CD14-positive monocyte (primary cell): Measurements from ENCODE around the gene PTK6. TPM values are rescaled to one million over a fixed set of nuclear protein-coding genes. Genes with fewer than 3 reads are reported as not detected.

Experiments used
- DNase-seq, 3 donors: peaks; one replicate each; pipeline ENCODE4 v3.0.0-alpha.2; 2011 to 2022
- H2AFZ ChIP-seq: 2 replicates; pipeline ENCODE4 v1.6.0; 2012; ENCODE audit warnings: mild to moderate bottlenecking, low read depth, low read length, inconsistent platforms; ENCODE audit not compliant: insufficient read depth, poor library complexity, severe bottlenecking
- H3K27ac ChIP-seq, 2 donors: 1 replicate in 1 of 2; 2 replicates in 1 of 2; pipeline ENCODE4 v1.5.1; 2012 to 2013; ENCODE audit warnings: low read length in 2 of 2, control low read depth in 1 of 2, inconsistent platforms in 1 of 2, low read depth in 1 of 2, mild to moderate bottlenecking in 1 of 2
- H3K27me3 ChIP-seq, 2 donors: one replicate each; pipeline versions ENCODE4 v1.6.0 to v1.6.1; 2011 to 2013; ENCODE audit warnings: low read length in 2 of 2; ENCODE audit not compliant: control insufficient read depth in 2 of 2, insufficient read depth in 2 of 2
- H3K36me3 ChIP-seq, 2 donors: replicated peaks in 1 of 2; 1 replicate in 1 of 2; 2 replicates in 1 of 2; pipeline versions ENCODE4 v1.5.1 to v1.6.1; 2012 to 2013; ENCODE audit warnings: low read length in 2 of 2, control low read depth in 1 of 2, inconsistent platforms in 1 of 2, mild to moderate bottlenecking in 1 of 2; ENCODE audit not compliant: insufficient read depth in 2 of 2, control insufficient read depth in 1 of 2
- H3K4me1 ChIP-seq, 2 donors: 1 replicate in 1 of 2; 2 replicates in 1 of 2; pipeline versions ENCODE4 v1.5.1 to v1.6.1; 2012 to 2013; ENCODE audit warnings: low read length in 2 of 2, control low read depth in 1 of 2, inconsistent platforms in 1 of 2, mild to moderate bottlenecking in 1 of 2, moderate library complexity in 1 of 2; ENCODE audit not compliant: insufficient read depth in 2 of 2, control insufficient read depth in 1 of 2
- H3K4me2 ChIP-seq: replicated peaks from 2 replicates; pipeline ENCODE3; 2012; ENCODE audit warnings: low read length, moderate library complexity, mild to moderate bottlenecking; ENCODE audit not compliant: poor library complexity, severe bottlenecking; ENCODE audit errors: extremely low read depth
- H3K4me3 ChIP-seq, 3 experiments: fragments of 200-600 bp in 1 of 3; sonication (generic) in 1 of 3; replicated peaks in 1 of 3; 1 replicate in 2 of 3; 2 replicates in 1 of 3; pipeline ENCODE4 v1.5.1; 2011 to 2013; ENCODE audit warnings: low read length in 3 of 3, mild to moderate bottlenecking in 3 of 3, control low read depth in 2 of 3, low read depth in 2 of 3, inconsistent platforms in 1 of 3, moderate library complexity in 1 of 3
- H3K79me2 ChIP-seq: 2 replicates; pipeline ENCODE4 v1.6.0; 2012; ENCODE audit warnings: mild to moderate bottlenecking, control low read depth, inconsistent platforms, low read length, moderate library complexity; ENCODE audit not compliant: insufficient read depth
- H3K9ac ChIP-seq: 2 replicates; pipeline ENCODE4 v1.6.0; 2017; ENCODE audit warnings: low read length, mild to moderate bottlenecking; ENCODE audit not compliant: insufficient read depth, poor library complexity, severe bottlenecking
- H3K9me3 ChIP-seq, 2 donors: replicated peaks in 1 of 2; 1 replicate in 1 of 2; 2 replicates in 1 of 2; pipeline versions ENCODE4 v1.5.1 to v1.6.1; 2012 to 2013; ENCODE audit warnings: low read length in 2 of 2, control low read depth in 1 of 2; ENCODE audit not compliant: control insufficient read depth in 1 of 2, insufficient read depth in 1 of 2
- H4K20me1 ChIP-seq: 2 replicates; pipeline ENCODE4 v1.6.0; 2012; ENCODE audit warnings: mild to moderate bottlenecking, low read length, control low read depth, moderate library complexity; ENCODE audit not compliant: insufficient read depth
- H3K27ac Mint-ChIP-seq, 7 donors: one replicate each; pipeline ENCODE4 v1.8.0; 2020; ENCODE audit warnings: mild to moderate bottlenecking in 7 of 7, mixed read lengths in 7 of 7, moderate library complexity in 6 of 7, inconsistent platforms in 2 of 7
- H3K27me3 Mint-ChIP-seq, 3 donors: one replicate each; pipeline ENCODE4 v1.8.0; 2021 to 2022; ENCODE audit warnings: low read depth in 3 of 3, mild to moderate bottlenecking in 3 of 3, mixed read lengths in 3 of 3, moderate library complexity in 3 of 3, inconsistent platforms in 1 of 3
- H3K36me3 Mint-ChIP-seq, 2 donors: one replicate each; pipeline ENCODE4 v1.8.0; 2020; ENCODE audit warnings: mixed read lengths in 2 of 2, inconsistent platforms in 1 of 2, mild to moderate bottlenecking in 1 of 2
- H3K4me1 Mint-ChIP-seq: one replicate; pipeline ENCODE4 v1.8.0; 2020; ENCODE audit warnings: mild to moderate bottlenecking, mixed read lengths
- H3K4me3 Mint-ChIP-seq, 2 donors: one replicate each; pipeline ENCODE4 v1.8.0; 2020; ENCODE audit warnings: mild to moderate bottlenecking in 2 of 2, mixed read lengths in 2 of 2, moderate library complexity in 1 of 2
- H3K9me3 Mint-ChIP-seq, 7 donors: one replicate each; pipeline ENCODE4 v1.8.0; 2020 to 2022; ENCODE audit warnings: mixed read lengths in 7 of 7, mild to moderate bottlenecking in 6 of 7, moderate library complexity in 6 of 7, inconsistent platforms in 2 of 7
- WGBS: methylation state at CpG from one replicate; pipeline ENCODE4 v1.1.5; 2013; ENCODE audit warnings: missing lambda C conversion rate; ENCODE audit not compliant: insufficient coverage; 5-methylcytosine and 5-hydroxymethylcytosine counted together
- intact Hi-C, 2 donors: fragments of 100-400 bp; cut with micrococcal nuclease; formaldehyde crosslinking; loops; one replicate each; pipeline versions ENCODE4 v1.15.0 to v1.15.1; 2023
- polyA plus RNA-seq, 3 donors: library from polyadenylated mRNA; depleted of rRNA in 1 of 3; unstranded in 2 of 3; stranded (reverse) in 1 of 3; fragments of 300-500 nt in 2 of 3; fragments of >200 nt in 1 of 3; fragmentation: Illumina TruSeq in 2 of 3; gene quantifications; 1 replicate in 2 of 3; 2 replicates in 1 of 3; pipeline ENCODE4 v1.2.3, GENCODE V29; 2012 to 2021
- TF ChIP-seq, protein P1 (sequence below): fragments of 200-600 bp; IDR thresholded peaks from one replicate; pipeline ENCODE4 v1.8.0; 2022; ENCODE audit warnings: antibody characterized with exemption, mild to moderate bottlenecking

The PTK6 gene
- polyA plus RNA-seq, 3 donors: 0.66 to 4.1 (median 1.5) TPM

DNA sequence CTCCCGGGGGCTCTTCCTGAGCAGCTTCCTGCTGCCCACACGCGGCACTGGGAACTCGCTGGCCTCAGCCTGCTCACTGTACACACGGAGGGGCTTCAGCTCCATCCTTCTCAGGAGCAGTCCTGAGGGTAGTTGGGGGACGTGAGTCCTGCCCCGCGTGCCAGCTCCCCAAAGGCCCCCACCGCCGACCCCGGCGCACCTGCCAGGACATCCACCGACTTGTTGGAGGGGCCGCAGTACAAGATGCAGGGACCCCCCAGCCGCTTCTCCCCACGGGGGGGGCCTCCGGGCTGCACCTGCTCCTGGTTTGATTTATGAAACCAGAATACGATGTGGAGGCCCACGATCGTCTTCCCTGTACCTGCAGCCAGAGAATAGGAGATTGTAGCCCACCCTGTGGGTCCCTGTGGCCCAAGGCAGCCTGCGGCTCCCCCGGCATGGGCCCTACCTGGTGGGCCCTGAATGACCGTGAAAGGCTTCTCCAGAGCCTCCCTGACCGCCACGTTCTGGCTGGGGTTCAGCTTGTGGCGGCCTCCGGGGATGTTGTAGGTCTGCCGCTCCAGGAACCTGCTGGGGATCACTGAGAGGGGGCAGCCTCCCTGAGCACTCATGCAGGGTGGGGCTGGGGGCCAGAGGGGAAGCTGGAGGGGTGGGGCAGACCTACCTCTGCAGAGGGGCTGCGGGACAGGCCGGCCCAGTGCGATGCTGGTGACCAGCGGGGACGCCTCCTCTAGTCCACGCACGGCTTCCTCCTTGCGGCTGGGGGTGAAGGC, 24.6 kb upstream of the PTK6 start:
- peaks cover 37 to 67% of the 10 kb centered on the region in 2 donors for H3K36me3 Mint-ChIP-seq
- peaks cover 15 to 70% (median 52%) of the 10 kb centered on the region in 3 donors for H3K27me3 Mint-ChIP-seq
- Histone ChIP-seq H4K20me1 (peaks cover 94% of the 10 kb centered on the region), H3K4me1 (peaks cover 3 to 4% of the 10 kb centered on the region in 2 donors), H2AFZ (no peak overlapping the region), H3K27ac (no peak overlapping the region), H3K4me3 (no peak overlapping the region), H3K9ac (no peak overlapping the region), H3K9me3 (peaks cover 15 to 16% of the 10 kb centered on the region in 2 donors), H3K36me3 (peaks cover 40 to 72% of the 10 kb centered on the region in 2 donors), H3K27me3 (peaks cover 0 to 55% of the 10 kb centered on the region in 2 donors), H3K4me2 (no peak overlapping the region), H3K79me2 (no peaks in the 10 kb centered on the region)
- H3K9me3 Mint-ChIP-seq: peaks cover 6 to 32% (median 12%) of the 10 kb centered on the region in 7 donors
- H3K27ac Mint-ChIP-seq: no peak overlapping the region
- 93% methylated on average over 34 of the region's 36 CpGs for WGBS
- TF ChIP-seq, protein P1, sequence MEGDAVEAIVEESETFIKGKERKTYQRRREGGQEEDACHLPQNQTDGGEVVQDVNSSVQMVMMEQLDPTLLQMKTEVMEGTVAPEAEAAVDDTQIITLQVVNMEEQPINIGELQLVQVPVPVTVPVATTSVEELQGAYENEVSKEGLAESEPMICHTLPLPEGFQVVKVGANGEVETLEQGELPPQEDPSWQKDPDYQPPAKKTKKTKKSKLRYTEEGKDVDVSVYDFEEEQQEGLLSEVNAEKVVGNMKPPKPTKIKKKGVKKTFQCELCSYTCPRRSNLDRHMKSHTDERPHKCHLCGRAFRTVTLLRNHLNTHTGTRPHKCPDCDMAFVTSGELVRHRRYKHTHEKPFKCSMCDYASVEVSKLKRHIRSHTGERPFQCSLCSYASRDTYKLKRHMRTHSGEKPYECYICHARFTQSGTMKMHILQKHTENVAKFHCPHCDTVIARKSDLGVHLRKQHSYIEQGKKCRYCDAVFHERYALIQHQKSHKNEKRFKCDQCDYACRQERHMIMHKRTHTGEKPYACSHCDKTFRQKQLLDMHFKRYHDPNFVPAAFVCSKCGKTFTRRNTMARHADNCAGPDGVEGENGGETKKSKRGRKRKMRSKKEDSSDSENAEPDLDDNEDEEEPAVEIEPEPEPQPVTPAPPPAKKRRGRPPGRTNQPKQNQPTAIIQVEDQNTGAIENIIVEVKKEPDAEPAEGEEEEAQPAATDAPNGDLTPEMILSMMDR: no peak
- no peak overlapping the region for H3K4me3 Mint-ChIP-seq
- DNase-seq: no peak
- intact Hi-C loops: loop anchor here in 1 of 2 donors (10.0 kb wide), 1 partner anchor 333 kb away; the partner anchor contains the start of gene DNAJC5
- no peaks in the 10 kb centered on the region for H3K4me1 Mint-ChIP-seq

DNA sequence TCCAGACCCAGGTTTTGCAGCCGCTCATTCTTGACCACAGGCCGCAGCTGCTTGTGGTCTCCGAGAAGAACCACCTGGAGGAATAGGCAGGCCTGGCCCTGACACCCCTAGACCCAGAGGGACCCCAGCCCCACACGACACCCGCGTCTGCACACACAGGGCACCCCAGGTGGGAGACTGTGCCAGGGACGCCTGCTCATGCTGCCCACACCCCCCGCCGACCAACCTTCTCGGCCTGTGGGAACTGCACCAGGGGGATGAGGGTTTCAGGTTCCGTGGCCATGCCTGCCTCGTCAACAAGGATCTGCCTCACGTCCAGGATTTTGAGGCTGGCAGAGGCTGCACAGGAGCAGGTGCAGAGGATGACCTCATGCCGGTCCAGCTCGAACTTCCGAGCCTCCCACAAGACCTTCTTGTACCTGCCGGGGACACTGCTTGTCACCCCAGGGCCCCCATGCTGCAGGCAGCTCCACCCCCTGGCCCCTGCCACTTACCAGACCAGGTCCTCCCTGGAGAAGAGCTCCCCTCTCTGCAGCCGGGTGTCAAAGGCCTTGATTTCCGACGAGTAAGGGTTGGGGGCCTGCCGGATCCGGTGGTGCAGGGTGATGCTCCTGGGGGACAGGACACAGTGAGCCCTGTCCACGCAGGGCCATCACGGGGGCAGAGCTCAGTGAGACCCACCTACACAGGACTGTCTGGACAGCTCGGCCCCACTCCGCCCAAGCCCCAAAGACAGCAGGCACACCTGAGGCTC, 23.9 kb upstream of the PTK6 start:
- H3K27ac Mint-ChIP-seq: no peak overlapping the region
- TF ChIP-seq, protein P1: no peak
- Histone ChIP-seq H3K4me3 (no peak overlapping the region), H3K4me2 (no peak overlapping the region), H3K4me1 (no peaks in the 10 kb centered on the region), H2AFZ (no peak overlapping the region), H3K27ac (no peak overlapping the region), H3K79me2 (no peaks in the 10 kb centered on the region), H4K20me1 (peaks cover 88% of the 10 kb centered on the region), H3K9ac (no peak overlapping the region), H3K36me3 (peaks cover 37 to 64% of the 10 kb centered on the region in 2 donors), H3K9me3 (peaks cover 12 to 16% of the 10 kb centered on the region in 2 donors), H3K27me3 (peaks cover 0 to 51% of the 10 kb centered on the region in 2 donors)
- peaks cover 18 to 73% (median 54%) of the 10 kb centered on the region in 3 donors for H3K27me3 Mint-ChIP-seq
- WGBS: 98% methylated on average over 25 of the region's 26 CpGs
- H3K36me3 Mint-ChIP-seq: peaks cover 37 to 67% of the 10 kb centered on the region in 2 donors
- no peak overlapping the region for H3K4me3 Mint-ChIP-seq
- intact Hi-C loops: loop anchor here in 1 of 2 donors (10.0 kb wide), 1 partner anchor 334 kb away; the partner anchor contains the start of gene DNAJC5
- DNase-seq: no peak
- H3K9me3 Mint-ChIP-seq: peaks cover 6 to 30% (median 11%) of the 10 kb centered on the region in 7 donors
- no peaks in the 10 kb centered on the region for H3K4me1 Mint-ChIP-seq
